ENCODE data around the gene TSPAN18.

- TF ChIP-seq CTCF (IDR thresholded peaks at IDR 0.05) (no peak), POLR2A (IDR thresholded peaks at IDR 0.05) (no peak)
Observed at GRCh38 chr11:44778195-44779100, 51.7 kb downstream of the TSPAN18 start.
